ENCODE results near the gene CENPO. TPM values are rescaled to one million over a fixed set of nuclear protein-coding genes. Genes with fewer than 3 reads are reported as not detected.

CENPO gene
- total RNA-seq, 1 experiment from 2014 or later: 38.6 TPM

GRCh38 chr2:24771764-24772586 is 21.2 kb upstream of the CENPO start:
- DNase-seq (ENCODE audit: low spot score) (no peak), ATAC-seq (peak; percentile 50)
- peaks cover 14% of the 10 kb centered on the region for H3K4me1 Mint-ChIP-seq
- peaks cover 11% of the 10 kb centered on the region for H3K36me3 Mint-ChIP-seq
- peaks cover 8% of the 10 kb centered on the region for H3K9me3 Mint-ChIP-seq
- H3K27me3 Mint-ChIP-seq (ENCODE audit: low read depth): no peaks in the 10 kb centered on the region
- CTCF ChIA-PET: interaction anchor here (1.0 to 2.2 kb wide), 4 partner anchors 19 to 159 kb away, joined by 3 to 10 read pairs (median 4); no protein-coding TSS in a partner anchor
- POLR2A ChIA-PET: no interaction called here
- no peak for TF ChIP-seq ARID4B (CRISPR knock-in tag; IDR thresholded peaks at IDR 0.05; ENCODE audit: borderline replicate concordance)
- no peak for TF ChIP-seq GABPB1 (CRISPR knock-in tag; IDR thresholded peaks at IDR 0.05)
- TF ChIP-seq AR (CRISPR knock-in tag; IDR thresholded peaks at IDR 0.05): no peak
- TF ChIP-seq TP53 (CRISPR knock-in tag; IDR thresholded peaks at IDR 0.05): no peak
- TF ChIP-seq ETV6 (CRISPR knock-in tag; IDR thresholded peaks at IDR 0.05): no peak
- TF ChIP-seq E2F5 (CRISPR knock-in tag; IDR thresholded peaks at IDR 0.05): no peak
- no peak for TF ChIP-seq ZNF232 (CRISPR knock-in tag; IDR thresholded peaks at IDR 0.05)
- TF ChIP-seq FOXP4 (CRISPR knock-in tag; IDR thresholded peaks at IDR 0.05): no peak
- TF ChIP-seq RORB (CRISPR knock-in tag; IDR thresholded peaks at IDR 0.05): no peak
- TF ChIP-seq JUN (CRISPR knock-in tag; IDR thresholded peaks at IDR 0.05): no peak
- no peak overlapping the region for H3K4me3 Mint-ChIP-seq
- H3K27ac Mint-ChIP-seq: peak overlapping the region; percentile 44

GRCh38 chr2:24774373-24774772 is 18.9 kb upstream of the CENPO start:
- POLR2A ChIA-PET: interaction anchor here (0.7 kb wide), 1 partner anchor 72 kb away, joined by 3 read pairs; no protein-coding TSS in a partner anchor
- peaks cover 12% of the 10 kb centered on the region for H3K36me3 Mint-ChIP-seq
- no peak overlapping the region for H3K27ac Mint-ChIP-seq
- TF ChIP-seq PRRX2 (CRISPR knock-in tag; IDR thresholded peaks at IDR 0.05) (no peak), ZNF671 (CRISPR knock-in tag; IDR thresholded peaks at IDR 0.05) (no peak), ZNF121 (CRISPR knock-in tag; IDR thresholded peaks at IDR 0.05) (peak; percentile 71; the same call in 1 of the 2 replicates)
- H3K27me3 Mint-ChIP-seq (ENCODE audit: low read depth): no peaks in the 10 kb centered on the region
- ATAC-seq: no peak
- H3K9me3 Mint-ChIP-seq: peaks cover 9% of the 10 kb centered on the region
- H3K4me3 Mint-ChIP-seq: no peak overlapping the region
- H3K4me1 Mint-ChIP-seq: peaks cover 28% of the 10 kb centered on the region
- CTCF ChIA-PET: interaction anchor here (0.9 to 1.2 kb wide), 2 partner anchors 54 to 161 kb away, joined by 3 read pairs; no protein-coding TSS in a partner anchor
- no peak for DNase-seq (ENCODE audit: low spot score)
